MM.1S (cell line): ENCODE measurements around the gene DMBX1.

Experiments
- DNase-seq: peaks from one replicate; pipeline ENCODE4 v3.0.0-alpha.2; 2015
- H2AFZ ChIP-seq: fragments of 300-600 bp; sonication (generic); 2 replicates; pipeline ENCODE4 v1.6.0; 2016; ENCODE audit warnings: antibody characterized with exemption, low read length
- H3F3A ChIP-seq: fragments of 300-600 bp; sonication (generic); 2 replicates; pipeline ENCODE4 v1.6.1; 2016; ENCODE audit warnings: mild to moderate bottlenecking, antibody characterized with exemption, low read length, moderate library complexity, mixed read lengths; ENCODE audit not compliant: insufficient read depth
- H3K27ac ChIP-seq: fragments of 300-600 bp; sonication (generic); 2 replicates; pipeline ENCODE4 v1.5.1; 2016; ENCODE audit warnings: mild to moderate bottlenecking, low read length
- H3K27me3 ChIP-seq: fragments of 300-600 bp; sonication (generic); replicated peaks from 2 replicates; pipeline ENCODE4 v1.6.0; 2016; ENCODE audit warnings: low read length; ENCODE audit not compliant: insufficient read depth
- H3K36me3 ChIP-seq: fragments of 300-600 bp; sonication (generic); replicated peaks from 2 replicates; pipeline ENCODE4 v1.6.1; 2016; ENCODE audit warnings: mild to moderate bottlenecking, low read length, mixed read lengths; ENCODE audit not compliant: insufficient read depth
- H3K4me1 ChIP-seq: fragments of 300-600 bp; sonication (generic); 2 replicates; pipeline ENCODE4 v1.6.1; 2016; ENCODE audit warnings: low read length, mixed read lengths
- H3K4me2 ChIP-seq: fragments of 300-600 bp; sonication (generic); 2 replicates; pipeline ENCODE4 v1.6.0; 2016; ENCODE audit warnings: low read depth, low read length
- H3K4me3 ChIP-seq: fragments of 300-600 bp; sonication (generic); 2 replicates; pipeline ENCODE4 v1.5.1; 2016; ENCODE audit warnings: low read length, mixed read lengths
- H3K79me2 ChIP-seq: fragments of 300-600 bp; sonication (generic); 2 replicates; pipeline ENCODE4 v1.6.1; 2016; ENCODE audit warnings: mixed run types, low read length, mixed read lengths
- H3K9ac ChIP-seq: fragments of 300-600 bp; sonication (generic); 2 replicates; pipeline ENCODE4 v1.6.1; 2016; ENCODE audit warnings: low read length, mixed read lengths
- H3K9me2 ChIP-seq: fragments of 300-600 bp; sonication (generic); replicated peaks from 2 replicates; pipeline ENCODE4 v1.6.1; 2016; ENCODE audit warnings: mild to moderate bottlenecking, low read length, mixed read lengths; ENCODE audit not compliant: insufficient read depth
- H3K9me3 ChIP-seq: fragments of 300-600 bp; sonication (generic); replicated peaks from 2 replicates; pipeline ENCODE4 v1.6.1; 2016; ENCODE audit warnings: mild to moderate bottlenecking, low read length, mixed read lengths; ENCODE audit not compliant: insufficient read depth
- H4K20me1 ChIP-seq: fragments of 300-600 bp; sonication (generic); 2 replicates; pipeline ENCODE4 v1.6.1; 2016; ENCODE audit warnings: mild to moderate bottlenecking, low read length, moderate library complexity, mixed read lengths; ENCODE audit not compliant: insufficient read depth
- CTCF ChIP-seq: fragments of 300-600 bp; sonication (generic); IDR thresholded peaks from 2 replicates; pipeline ENCODE4 v1.5.1; 2016; ENCODE audit warnings: antibody characterized with exemption, low read length, mixed read lengths
- EZH2 ChIP-seq: fragments of 300-600 bp; sonication (generic); optimal IDR thresholded peaks from 2 replicates; pipeline ENCODE3; 2017; ENCODE audit warnings: low read depth, mild to moderate bottlenecking, antibody characterized with exemption, low read length, mixed read lengths
- EZH2phosphoT487 ChIP-seq: fragments of 300-600 bp; sonication (generic); IDR thresholded peaks from 2 replicates; pipeline ENCODE4 v1.6.1; 2018; ENCODE audit warnings: antibody characterized with exemption, low read length

Gene DMBX1

GRCh38 chr1:46497665-46498064, 8.0 kb downstream of the DMBX1 start:
- no peaks in the 10 kb centered on the region for H4K20me1 ChIP-seq
- H3K27ac ChIP-seq = no peak overlapping the region
- no peak overlapping the region for H3K4me2 ChIP-seq
- no peak for DNase-seq
- no peaks in the 10 kb centered on the region for H3K9me2 ChIP-seq
- no peak overlapping the region for H3K4me3 ChIP-seq
- no peaks in the 10 kb centered on the region for H3F3A ChIP-seq
- H3K27me3 ChIP-seq = peaks cover 33% of the 10 kb centered on the region
- no peak overlapping the region for H2AFZ ChIP-seq
- H3K4me1 ChIP-seq = no peaks in the 10 kb centered on the region
- no peaks in the 10 kb centered on the region for H3K79me2 ChIP-seq
- no peak overlapping the region for H3K9ac ChIP-seq
- H3K9me3 ChIP-seq = no peaks in the 10 kb centered on the region
- no peaks in the 10 kb centered on the region for H3K36me3 ChIP-seq
- TF ChIP-seq EZH2phosphoT487 (no peak), EZH2 (no peak), CTCF (no peak)

GRCh38 chr1:46501528-46501927, 11.9 kb downstream of the DMBX1 start:
- Histone ChIP-seq H3K27ac (no peak overlapping the region), H4K20me1 (no peaks in the 10 kb centered on the region), H3K4me2 (no peak overlapping the region), H3F3A (no peaks in the 10 kb centered on the region), H3K9me2 (no peaks in the 10 kb centered on the region), H3K4me3 (no peak overlapping the region), H3K36me3 (no peaks in the 10 kb centered on the region), H3K27me3 (0 out of 2 replicates have a peak, but pooled peaks cover 6% of the 10 kb centered on the region), H3K4me1 (no peaks in the 10 kb centered on the region), H3K9me3 (no peaks in the 10 kb centered on the region), H3K9ac (no peak overlapping the region), H3K79me2 (no peaks in the 10 kb centered on the region), H2AFZ (no peak overlapping the region)
- DNase-seq = no peak
- TF ChIP-seq EZH2phosphoT487 = no peak
- TF ChIP-seq EZH2 = no peak
- no peak for TF ChIP-seq CTCF

GRCh38 chr1:46503421-46503820, 13.8 kb downstream of the DMBX1 start:
- no peaks in the 10 kb centered on the region for H3K27me3 ChIP-seq
- H3K4me1 ChIP-seq = no peaks in the 10 kb centered on the region
- no peaks in the 10 kb centered on the region for H3F3A ChIP-seq
- H3K9ac ChIP-seq = no peak overlapping the region
- no peaks in the 10 kb centered on the region for H3K9me2 ChIP-seq
- no peaks in the 10 kb centered on the region for H3K36me3 ChIP-seq
- H3K27ac ChIP-seq = no peak overlapping the region
- no peaks in the 10 kb centered on the region for H4K20me1 ChIP-seq
- no peak overlapping the region for H3K4me3 ChIP-seq
- no peak overlapping the region for H2AFZ ChIP-seq
- H3K79me2 ChIP-seq = no peaks in the 10 kb centered on the region
- no peaks in the 10 kb centered on the region for H3K9me3 ChIP-seq
- no peak for DNase-seq
- no peak for TF ChIP-seq EZH2phosphoT487
- no peak for TF ChIP-seq CTCF
- TF ChIP-seq EZH2 = no peak
- no peak overlapping the region for H3K4me2 ChIP-seq
